Measurements from ENCODE around the gene TRIM47.
"Not testable (repeated sequence)": the region's sequence is repeated elsewhere in the genome, so short reads cannot be mapped to it uniquely, and the experiment has no call there.

GRCh38 chr17:75885860-75886259 lies 7.5 kb upstream of the TRIM47 start:
- TF ChIP-seq, protein P1, sequence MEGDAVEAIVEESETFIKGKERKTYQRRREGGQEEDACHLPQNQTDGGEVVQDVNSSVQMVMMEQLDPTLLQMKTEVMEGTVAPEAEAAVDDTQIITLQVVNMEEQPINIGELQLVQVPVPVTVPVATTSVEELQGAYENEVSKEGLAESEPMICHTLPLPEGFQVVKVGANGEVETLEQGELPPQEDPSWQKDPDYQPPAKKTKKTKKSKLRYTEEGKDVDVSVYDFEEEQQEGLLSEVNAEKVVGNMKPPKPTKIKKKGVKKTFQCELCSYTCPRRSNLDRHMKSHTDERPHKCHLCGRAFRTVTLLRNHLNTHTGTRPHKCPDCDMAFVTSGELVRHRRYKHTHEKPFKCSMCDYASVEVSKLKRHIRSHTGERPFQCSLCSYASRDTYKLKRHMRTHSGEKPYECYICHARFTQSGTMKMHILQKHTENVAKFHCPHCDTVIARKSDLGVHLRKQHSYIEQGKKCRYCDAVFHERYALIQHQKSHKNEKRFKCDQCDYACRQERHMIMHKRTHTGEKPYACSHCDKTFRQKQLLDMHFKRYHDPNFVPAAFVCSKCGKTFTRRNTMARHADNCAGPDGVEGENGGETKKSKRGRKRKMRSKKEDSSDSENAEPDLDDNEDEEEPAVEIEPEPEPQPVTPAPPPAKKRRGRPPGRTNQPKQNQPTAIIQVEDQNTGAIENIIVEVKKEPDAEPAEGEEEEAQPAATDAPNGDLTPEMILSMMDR (IDR thresholded peaks at IDR 0.05; ENCODE audit: low read length) = not testable (repeated sequence)
- TF ChIP-seq EZH2phosphoT487 (IDR thresholded peaks at IDR 0.05; ENCODE audit: low read length); EZH2 (optimal IDR thresholded peaks at IDR 0.05; ENCODE audit: low read depth, low read length): not testable (repeated sequence)

Data from MM.1S (cell line).